DOHH2 (cell line): ENCODE results near the gene RELB.

Experiments
- H3F3A ChIP-seq: fragments of 200-600 bp; sonication (generic), shearing (Covaris generic); 2 replicates; pipeline ENCODE4 v1.6.0; 2016; ENCODE audit warnings: antibody characterized with exemption, mild to moderate bottlenecking; ENCODE audit not compliant: control insufficient read depth, insufficient read depth
- H3K27ac ChIP-seq: fragments of 200-600 bp; sonication (generic); 2 replicates; pipeline ENCODE4 v1.5.1; 2014; ENCODE audit warnings: low read depth, mild to moderate bottlenecking, low read length, moderate library complexity
- H3K27me3 ChIP-seq: fragments of 200-600 bp; sonication (generic); 2 replicates; pipeline ENCODE4 v1.6.1; 2014; ENCODE audit warnings: mild to moderate bottlenecking, low read length, mixed read lengths; ENCODE audit not compliant: control insufficient read depth
- H3K36me3 ChIP-seq: fragments of 200-600 bp; sonication (generic); 2 replicates; pipeline ENCODE4 v1.6.1; 2014; ENCODE audit warnings: mild to moderate bottlenecking, low read length, moderate library complexity, mixed read lengths; ENCODE audit not compliant: control insufficient read depth
- H3K4me1 ChIP-seq: fragments of 200-600 bp; sonication (generic); 2 replicates; pipeline ENCODE4 v1.6.1; 2014; ENCODE audit warnings: mild to moderate bottlenecking, low read length, mixed read lengths; ENCODE audit not compliant: control insufficient read depth
- H3K4me2 ChIP-seq: fragments of 200-600 bp; sonication (generic); 2 replicates; pipeline ENCODE4 v1.6.0; 2014; ENCODE audit warnings: mild to moderate bottlenecking, low read length, moderate library complexity
- H3K4me3 ChIP-seq: fragments of 200-600 bp; sonication (generic); 2 replicates; pipeline ENCODE4 v1.5.1; 2014; ENCODE audit warnings: mild to moderate bottlenecking, low read length, mixed read lengths
- H3K79me2 ChIP-seq: fragments of 200-600 bp; sonication (generic); 2 replicates; pipeline ENCODE4 v1.6.1; 2014; ENCODE audit warnings: mild to moderate bottlenecking, low read length, mixed read lengths; ENCODE audit not compliant: control insufficient read depth
- H3K9me2 ChIP-seq: fragments of 200-600 bp; sonication (generic); replicated peaks from 2 replicates; pipeline ENCODE4 v1.6.1; 2014; ENCODE audit warnings: mild to moderate bottlenecking, low read length, mixed read lengths; ENCODE audit not compliant: control insufficient read depth
- H3K9me3 ChIP-seq: fragments of 200-600 bp; sonication (generic); 2 replicates; pipeline ENCODE4 v1.6.1; 2014; ENCODE audit warnings: antibody characterized with exemption, low read length, mixed read lengths; ENCODE audit not compliant: control insufficient read depth, insufficient read depth
- H4K20me1 ChIP-seq: fragments of 200-600 bp; sonication (generic); 2 replicates; pipeline ENCODE4 v1.6.0; 2014; ENCODE audit warnings: low read depth, mild to moderate bottlenecking, antibody characterized with exemption, low read length, moderate library complexity; ENCODE audit not compliant: control insufficient read depth, insufficient read depth
- CTCF ChIP-seq: fragments of 200-600 bp; sonication (generic); IDR thresholded peaks from one replicate; pipeline ENCODE4 v1.5.1; 2014; ENCODE audit warnings: antibody characterized with exemption, mild to moderate bottlenecking, low read depth, low read length; ENCODE audit not compliant: poor library complexity, severe bottlenecking
- EZH2phosphoT487 ChIP-seq: fragments of 200-600 bp; sonication (generic); IDR thresholded peaks from 2 replicates; pipeline ENCODE4 v1.6.1; 2017; ENCODE audit warnings: borderline replicate concordance, mild to moderate bottlenecking, antibody characterized with exemption, low read length, moderate library complexity, mixed read lengths

RELB gene

DNA sequence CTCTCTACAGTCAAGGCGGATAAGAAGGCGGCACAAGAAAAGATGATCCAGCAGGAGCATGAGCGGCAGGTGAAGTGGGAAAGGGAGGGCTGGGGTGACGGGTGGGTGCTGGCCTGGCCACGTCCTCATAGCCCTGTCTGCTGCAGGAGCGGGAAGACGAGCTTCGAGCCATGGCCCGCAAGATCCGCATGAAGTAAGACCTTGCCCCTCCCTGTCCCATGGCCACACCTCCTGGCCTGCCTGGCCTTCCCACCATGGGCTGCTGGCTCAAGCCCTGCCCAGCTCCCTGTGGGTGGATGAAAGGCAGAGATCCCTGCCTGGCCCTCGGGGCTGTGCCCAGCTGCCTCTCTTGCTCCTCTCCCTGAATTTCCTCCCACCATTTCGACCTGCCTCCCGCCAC lies 67.8 kb downstream of the RELB start:
- TF ChIP-seq CTCF (no peak), EZH2phosphoT487 (no peak)
- Histone ChIP-seq H4K20me1 (peaks cover 4% of the 10 kb centered on the region; the same call in 1 of the 2 replicates), H3K4me3 (no peak overlapping the region), H3K36me3 (peaks cover 82% of the 10 kb centered on the region), H3K9me3 (no peaks in the 10 kb centered on the region), H3F3A (peaks cover 16% of the 10 kb centered on the region; the same call in 1 of the 2 replicates), H3K4me1 (peaks cover 38% of the 10 kb centered on the region), H3K79me2 (peaks cover 43% of the 10 kb centered on the region), H3K4me2 (no peak overlapping the region), H3K27me3 (no peaks in the 10 kb centered on the region), H3K9me2 (no peaks in the 10 kb centered on the region), H3K27ac (peak overlapping the region; percentile 40; the same call in 1 of the 2 replicates)

DNA sequence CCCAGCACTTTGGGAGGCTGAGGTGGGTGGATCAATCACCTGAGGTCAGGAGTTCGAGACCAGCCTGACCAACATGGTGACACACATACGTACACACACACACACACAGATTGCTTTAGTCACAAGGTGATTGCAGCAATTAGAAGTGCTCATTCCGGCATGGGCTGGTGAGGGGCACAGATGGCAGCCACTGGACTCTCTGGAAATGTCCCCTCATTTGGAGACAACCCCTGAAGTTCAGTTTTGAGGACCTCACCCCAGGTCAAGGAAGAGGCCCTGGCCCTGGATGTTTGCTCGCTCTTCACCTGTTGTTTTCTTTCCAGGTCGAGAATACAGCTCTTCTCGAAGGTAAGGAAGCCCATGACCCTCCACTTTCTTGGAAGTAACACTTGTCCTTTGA lies 69.0 kb downstream of the RELB start:
- peaks cover 14% of the 10 kb centered on the region for H4K20me1 ChIP-seq
- TF ChIP-seq EZH2phosphoT487 (no peak), CTCF (no peak)
- H3K27me3 ChIP-seq = no peaks in the 10 kb centered on the region
- H3K9me2 ChIP-seq = no peaks in the 10 kb centered on the region
- peaks cover 49% of the 10 kb centered on the region for H3K4me1 ChIP-seq
- H3K79me2 ChIP-seq = peaks cover 55% of the 10 kb centered on the region
- no peak overlapping the region for H3K4me3 ChIP-seq
- H3K9me3 ChIP-seq = no peaks in the 10 kb centered on the region
- H3K27ac ChIP-seq = peak overlapping the region; percentile 5; the same call in 1 of the 2 replicates
- peaks cover 22% of the 10 kb centered on the region for H3F3A ChIP-seq
- H3K36me3 ChIP-seq = peaks cover 84% of the 10 kb centered on the region
- H3K4me2 ChIP-seq = no peak overlapping the region

- Histone ChIP-seq H3F3A (peaks cover 22% of the 10 kb centered on the region), H3K36me3 (peaks cover 84% of the 10 kb centered on the region), H3K4me3 (no peak overlapping the region), H3K9me3 (no peaks in the 10 kb centered on the region), H4K20me1 (peaks cover 14% of the 10 kb centered on the region), H3K4me2 (0 out of 2 replicates have a peak overlapping the region, but pooled peaks have one; percentile 8), H3K27me3 (no peaks in the 10 kb centered on the region), H3K79me2 (peaks cover 59% of the 10 kb centered on the region), H3K9me2 (no peaks in the 10 kb centered on the region), H3K27ac (peak overlapping the region; percentile 5; the same call in 1 of the 2 replicates), H3K4me1 (peaks cover 49% of the 10 kb centered on the region)
- TF ChIP-seq EZH2phosphoT487 (no peak), CTCF (no peak)
Measured at GRCh38 chr19:45070861-45071544, 69.7 kb downstream of the RELB start.
